ENCODE measurements around the gene SLC39A11.
"Not testable (repeated sequence)": the region's sequence is repeated elsewhere in the genome, so short reads cannot be mapped to it uniquely, and the experiment has no call there.

The SLC39A11 gene

GRCh38 chr17:72812823-72813222, 279.7 kb downstream of the SLC39A11 start:
- DNase-seq: no peak

DNA sequence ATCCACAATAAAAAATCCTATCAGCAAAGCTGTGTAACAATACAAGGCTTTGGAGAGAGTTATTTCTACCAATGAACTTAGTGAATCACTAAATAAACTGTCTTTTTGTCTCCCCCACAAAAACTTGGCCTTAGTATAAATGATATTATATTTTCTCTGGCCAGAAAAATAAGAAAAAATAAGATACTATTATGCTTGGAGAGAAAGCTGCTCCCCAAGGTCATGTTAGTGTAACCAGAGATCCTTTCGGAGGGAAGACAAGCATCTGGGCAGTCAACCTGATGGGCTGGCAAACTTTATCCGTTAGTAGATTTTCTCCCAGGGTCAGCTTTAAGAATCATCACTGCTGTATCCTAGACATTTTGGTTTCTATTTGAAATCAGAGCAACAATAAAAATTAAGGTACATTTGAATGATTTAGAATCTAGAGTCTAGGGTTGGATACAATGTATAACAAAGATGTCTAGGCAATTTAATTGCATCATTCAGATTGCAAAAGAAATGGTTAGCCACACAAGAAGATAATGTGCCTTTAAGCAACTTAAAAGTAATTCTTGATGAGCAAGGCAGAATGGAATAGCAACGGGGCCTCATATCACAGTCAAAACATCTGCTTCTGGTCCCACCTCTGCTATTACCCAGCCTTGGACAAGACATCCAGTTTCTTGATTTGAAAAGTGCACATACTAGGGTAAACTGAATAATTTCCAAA, 280.4 kb downstream of the SLC39A11 start:
- no peak for DNase-seq

DNA sequence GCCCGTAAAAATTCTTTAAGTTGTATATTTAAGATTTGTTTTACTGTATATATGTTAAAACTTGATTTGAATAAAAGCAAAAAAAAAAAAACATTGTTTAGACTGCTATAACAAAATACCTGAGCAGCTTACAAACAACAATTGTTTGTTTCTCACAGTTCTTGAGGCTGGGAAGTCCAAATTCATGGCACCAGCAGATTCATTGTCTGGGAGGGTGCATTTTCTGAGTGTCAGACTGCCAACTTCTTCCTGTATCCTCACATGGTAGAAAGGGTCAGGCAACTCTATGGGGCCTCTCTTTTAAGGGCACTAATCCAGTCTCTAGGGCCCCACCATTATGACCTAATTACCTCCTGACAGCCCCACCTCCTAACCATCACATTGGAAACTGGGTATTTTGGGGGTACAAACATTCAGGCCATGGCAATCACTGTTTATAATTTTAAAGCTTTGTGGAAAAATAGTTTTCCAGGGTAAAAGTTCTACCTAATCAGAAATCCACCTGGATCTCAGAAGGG, 281.4 kb downstream of the SLC39A11 start:
- DNase-seq: no peak

GRCh38 chr17:72806011-72806410, 286.5 kb downstream of the SLC39A11 start:
- DNase-seq: no peak

- no peak for DNase-seq
Measured at GRCh38 chr17:72804949-72805707, 287.4 kb downstream of the SLC39A11 start.

DNA sequence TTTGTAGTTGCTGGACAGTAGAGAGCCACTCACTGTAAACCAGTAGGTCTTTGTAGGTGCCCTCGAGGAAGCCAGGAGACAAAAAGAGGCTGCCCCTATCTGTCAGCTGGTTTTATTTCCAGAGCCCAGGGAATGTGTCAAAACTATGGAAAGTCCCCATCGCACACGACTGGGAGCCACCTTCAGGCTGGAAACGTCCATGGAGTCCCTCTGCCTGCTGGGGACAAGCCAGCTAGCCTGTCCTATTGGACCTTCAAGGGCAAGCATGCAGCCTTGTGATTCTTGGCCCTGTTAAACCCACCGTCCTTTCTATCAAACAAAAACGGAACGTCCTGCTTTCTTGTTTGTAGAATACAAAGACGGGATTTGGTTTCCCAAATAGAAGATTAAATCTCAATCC, 289.8 kb downstream of the SLC39A11 start:
- no peak for DNase-seq

DNA sequence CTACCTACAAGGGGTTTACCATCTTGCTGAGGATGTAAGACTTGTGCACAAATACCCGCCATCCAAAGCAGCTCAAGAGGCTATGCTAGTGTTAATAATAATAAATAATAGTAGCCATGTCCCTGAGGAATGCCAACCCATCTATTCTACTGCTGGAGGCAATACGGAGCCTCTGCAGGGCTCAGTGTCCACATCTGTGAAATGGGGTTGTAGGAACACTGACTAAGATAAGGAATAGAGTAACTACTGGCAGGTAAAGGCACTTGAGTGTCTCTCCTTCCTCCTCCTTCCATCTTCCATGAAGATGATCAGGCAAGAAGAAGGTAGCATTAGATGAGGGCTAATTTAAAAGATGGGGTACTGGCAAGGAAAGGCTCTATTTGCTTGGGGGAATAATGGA, 295.3 kb downstream of the SLC39A11 start:
- DNase-seq: no peak

DNA sequence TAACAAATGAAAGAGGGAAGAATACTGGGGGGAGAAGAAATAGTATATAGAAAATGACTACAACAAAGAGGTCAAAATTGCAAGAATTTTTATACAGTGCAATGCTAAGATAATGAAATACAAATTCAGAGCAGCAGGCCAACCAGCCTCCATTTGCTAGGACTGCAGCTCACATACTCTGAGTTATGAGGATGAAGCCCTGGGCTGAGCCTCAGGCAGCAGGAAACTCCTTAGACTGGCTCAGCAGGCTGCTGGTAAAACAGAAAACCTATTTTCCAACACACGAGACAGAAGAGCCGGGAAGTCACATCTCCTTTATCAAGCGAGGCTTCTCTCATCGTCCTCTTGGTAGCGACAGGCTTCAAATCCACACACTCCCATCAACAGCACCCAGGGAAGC, 296.5 kb downstream of the SLC39A11 start:
- no peak for DNase-seq

DNA sequence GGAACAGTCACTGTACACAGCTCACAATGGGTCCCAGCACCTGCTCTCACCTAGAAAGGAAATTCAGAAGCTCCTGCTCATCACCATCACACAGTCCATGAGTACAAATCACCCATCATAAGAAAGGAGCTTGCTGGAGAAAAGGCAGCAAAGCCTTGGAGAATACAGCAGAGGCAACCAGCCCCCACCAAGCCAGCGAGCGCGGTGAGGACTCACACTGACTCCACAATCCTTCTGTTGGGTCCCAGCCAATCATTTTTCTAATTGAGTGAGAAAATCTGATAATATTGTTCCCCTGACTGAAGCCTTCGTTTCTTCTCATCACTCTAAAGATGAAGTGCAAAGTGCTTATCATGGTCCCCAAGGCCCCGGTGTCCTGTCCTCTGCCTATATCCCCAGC, 298.3 kb downstream of the SLC39A11 start:
- DNase-seq: no peak

- DNase-seq: no peak
Measured at GRCh38 chr17:72792771-72793170, 299.7 kb downstream of the SLC39A11 start.

DNA sequence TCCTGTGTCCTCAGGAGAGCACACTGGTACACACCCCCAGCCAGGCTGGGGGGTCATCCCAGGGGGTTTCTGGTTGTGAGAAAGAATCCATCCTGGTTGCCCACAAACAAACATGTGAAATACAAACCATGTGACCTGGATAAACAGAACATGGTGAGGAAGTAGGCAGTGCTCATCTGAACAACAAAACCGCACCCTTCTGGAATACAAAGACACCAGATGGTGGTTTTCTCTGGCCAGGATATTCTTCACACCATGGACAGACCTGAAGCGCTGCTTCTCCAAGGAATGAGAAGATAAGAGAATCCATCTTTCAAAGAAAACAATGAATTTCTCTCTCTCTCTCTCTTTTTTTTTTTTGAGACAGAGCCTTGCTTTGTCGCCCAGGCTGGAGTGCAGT, 302.3 kb downstream of the SLC39A11 start:
- DNase-seq: no peak

DNA sequence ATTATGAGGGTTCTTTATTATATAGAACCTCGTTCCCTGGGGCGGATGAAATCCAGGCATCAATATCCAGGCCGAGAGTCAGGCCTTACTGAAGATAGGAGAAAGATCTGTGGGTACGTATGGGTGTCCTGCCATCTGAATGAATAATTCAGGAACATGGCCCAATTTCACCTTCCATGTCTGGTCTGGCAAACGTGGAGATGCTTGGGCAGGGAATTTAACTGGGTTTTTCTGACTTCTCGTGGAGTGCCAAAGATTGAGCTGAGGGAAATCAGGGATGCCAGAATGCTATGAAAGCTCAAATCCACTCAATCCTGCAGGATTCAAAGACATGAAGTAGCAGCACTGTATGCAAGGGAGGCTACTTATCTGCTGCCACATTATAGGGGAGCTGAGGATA, 302.8 kb downstream of the SLC39A11 start:
- no peak for DNase-seq

- DNase-seq: peak; percentile 13 to 22
Measured at GRCh38 chr17:72788950-72789585, 303.4 kb downstream of the SLC39A11 start.

DNA sequence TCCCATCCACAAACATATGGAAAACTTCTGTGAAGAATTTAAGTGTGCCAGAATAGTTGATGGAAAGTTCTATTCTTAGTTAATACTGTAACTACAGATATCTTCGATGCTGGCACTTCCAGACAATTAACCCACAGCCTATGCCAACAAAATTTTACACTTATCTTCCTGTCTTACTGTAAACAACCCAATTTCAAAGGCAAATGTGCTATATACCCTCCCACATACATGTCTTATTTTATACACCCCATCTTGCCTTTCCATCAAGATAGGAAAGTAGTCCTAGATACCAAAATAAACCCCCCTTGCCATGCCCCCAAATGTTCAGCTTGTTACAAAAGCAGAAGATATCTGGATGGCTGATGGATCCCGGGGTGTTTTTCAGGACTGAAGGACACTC, 306.3 kb downstream of the SLC39A11 start:
- no peak for DNase-seq

DNA sequence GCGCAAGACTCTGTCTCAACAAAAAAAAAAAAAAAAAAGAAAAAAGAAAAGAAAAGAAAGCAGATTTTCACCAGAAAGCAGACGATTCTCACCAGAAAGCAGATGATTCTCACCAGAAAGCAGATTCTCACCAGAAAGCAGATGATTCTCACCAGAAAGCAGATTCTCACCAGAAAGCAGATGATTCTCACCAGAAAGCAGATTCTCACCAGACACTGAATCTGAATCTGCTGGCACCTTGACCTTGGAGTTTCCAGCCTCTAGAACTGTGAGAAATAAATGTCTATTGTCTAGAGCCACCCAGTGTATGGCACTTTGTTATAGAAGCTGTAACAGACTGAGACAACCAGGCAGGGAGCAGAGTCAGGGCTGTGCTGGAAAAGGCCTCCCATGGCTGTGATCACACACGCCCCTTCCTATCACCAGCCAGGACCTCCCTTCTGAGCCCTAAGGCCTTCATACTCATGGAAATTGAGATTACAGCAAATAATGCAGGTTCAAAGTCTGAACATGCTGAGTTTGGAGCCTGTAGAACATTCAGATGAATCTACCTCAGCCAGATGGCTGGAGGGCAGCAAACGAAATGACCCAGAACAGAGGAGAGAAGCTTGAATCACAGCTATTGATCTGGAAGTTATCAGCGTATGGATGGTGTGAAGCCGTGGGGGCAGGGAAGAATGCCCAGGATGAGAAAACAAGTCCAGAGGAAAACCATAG, 309.3 kb downstream of the SLC39A11 start:
- DNase-seq: no peak

GRCh38 chr17:72782437-72782836, 310.1 kb downstream of the SLC39A11 start:
- not testable (repeated sequence) for DNase-seq

GRCh38 chr17:72778169-72779151, 314.0 kb downstream of the SLC39A11 start:
- DNase-seq: no peak

- no peak for DNase-seq
Measured at GRCh38 chr17:72775919-72776318, 316.6 kb downstream of the SLC39A11 start.

DNA sequence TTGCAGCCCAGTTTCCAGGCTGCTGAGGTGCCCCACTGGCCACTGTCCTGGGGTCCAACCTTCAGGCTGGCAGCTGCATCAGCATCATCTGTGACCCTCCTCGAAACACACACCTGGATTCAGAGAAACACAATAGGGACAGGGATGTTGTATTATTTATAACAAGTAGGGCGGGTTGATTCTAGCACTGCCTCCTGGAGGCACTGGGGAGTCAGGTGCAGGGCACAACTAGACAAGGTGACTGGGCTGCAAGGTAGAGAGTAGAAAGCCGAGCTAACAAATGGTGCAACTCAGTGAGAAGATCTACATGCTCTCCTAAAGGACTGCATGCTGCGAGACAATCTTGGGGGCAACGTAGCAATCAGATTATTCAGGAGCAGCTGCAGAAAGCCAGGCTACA, 317.3 kb downstream of the SLC39A11 start:
- no peak for DNase-seq

- DNase-seq: no peak
Measured at GRCh38 chr17:72774236-72774635, 318.3 kb downstream of the SLC39A11 start.

GRCh38 chr17:72773225-72773624, 319.3 kb downstream of the SLC39A11 start:
- DNase-seq: not testable (repeated sequence)

- no peak for DNase-seq
Measured at GRCh38 chr17:72772331-72772821, 320.1 kb downstream of the SLC39A11 start.
